T-cell (primary cell): ENCODE data around the gene ELOVL2. TPM values are rescaled to one million over a fixed set of nuclear protein-coding genes. Genes with fewer than 3 reads are reported as not detected.
"Not testable (repeated sequence)": the region's sequence is repeated elsewhere in the genome, so short reads cannot be mapped to it uniquely, and the experiment has no call there.

Source experiments
- ATAC-seq, 4 experiments: fragments of 200-7000 bp in 3 of 4; fragments of 150-1000 bp in 1 of 4; cut with Tn5 transposase; replicated peaks in 1 of 4; 1 replicate in 3 of 4; 2 replicates in 1 of 4; pipeline ENCODE4 v1.10.0; 2021; ENCODE audit warnings: moderate library complexity in 3 of 4, mild to moderate bottlenecking in 2 of 4, moderate number of reproducible peaks in 1 of 4
- CTCF ChIA-PET, 2 donors: fragments of 300-600 bp; sonication (Branson Sonifier 250); formaldehyde crosslinking; loops; one replicate each; lab custom pipeline; 2022; ENCODE audit warnings: antibody characterized with exemption in 2 of 2; lab: Charles Lee
- POLR2A ChIA-PET, 2 donors: fragments of 300-600 bp; sonication (Branson Sonifier 250); formaldehyde crosslinking; loops; one replicate each; lab custom pipeline; 2022; ENCODE audit warnings: antibody characterized with exemption in 2 of 2; lab: Charles Lee
- DNase-seq, 35 experiments: peaks; one replicate each; pipeline versions ENCODE4 v3.0.0 to v3.0.0-alpha.2; 2013 to 2023
- H3K27ac ChIP-seq: one replicate; pipeline ENCODE4 v1.5.1; 2013; ENCODE audit warnings: low read length
- H3K27me3 ChIP-seq, 2 experiments: replicated peaks in 1 of 2; 1 replicate in 1 of 2; 2 replicates in 1 of 2; pipeline versions ENCODE4 v1.6.1 to v1.7.0; 2013; ENCODE audit warnings: low read length in 1 of 2, mixed read lengths in 1 of 2; ENCODE audit not compliant: control insufficient read depth in 2 of 2, insufficient read depth in 2 of 2; ENCODE audit errors: extremely low read depth in 1 of 2
- H3K36me3 ChIP-seq, 2 donors: 1 replicate in 1 of 2; 2 replicates in 1 of 2; pipeline versions ENCODE4 v1.6.1 to v1.7.0; 2013; ENCODE audit warnings: low read length in 1 of 2; ENCODE audit not compliant: control insufficient read depth in 2 of 2, insufficient read depth in 1 of 2; ENCODE audit errors: extremely low read depth in 1 of 2
- H3K4me1 ChIP-seq, 2 experiments: 1 replicate in 1 of 2; 2 replicates in 1 of 2; pipeline versions ENCODE4 v1.6.1 to v1.7.0; 2013; ENCODE audit warnings: low read length in 2 of 2, mixed read lengths in 1 of 2; ENCODE audit not compliant: insufficient read depth in 2 of 2, control insufficient read depth in 1 of 2; ENCODE audit errors: extremely low read depth in 1 of 2
- H3K4me3 ChIP-seq, 2 donors: 1 replicate in 1 of 2; 2 replicates in 1 of 2; pipeline versions ENCODE4 v1.5.1 to v1.7.0; 2013; ENCODE audit warnings: mild to moderate bottlenecking in 2 of 2, low read length in 1 of 2, moderate library complexity in 1 of 2; ENCODE audit not compliant: control insufficient read depth in 1 of 2; ENCODE audit errors: extremely low read depth in 1 of 2
- H3K9me3 ChIP-seq: 2 replicates; pipeline ENCODE4 v1.7.0; 2013
- H3K27ac Mint-ChIP-seq, 2 donors: one replicate each; pipeline ENCODE4 v1.8.0; 2020 to 2021; ENCODE audit warnings: mild to moderate bottlenecking in 2 of 2, mixed read lengths in 2 of 2
- H3K27me3 Mint-ChIP-seq, 2 donors: one replicate each; pipeline ENCODE4 v1.8.0; 2021 to 2022; ENCODE audit warnings: mixed read lengths in 2 of 2
- H3K36me3 Mint-ChIP-seq: one replicate; pipeline ENCODE4 v1.8.0; 2021; ENCODE audit warnings: mixed read lengths
- H3K4me1 Mint-ChIP-seq, 3 donors: one replicate each; pipeline ENCODE4 v1.8.0; 2020 to 2022; ENCODE audit warnings: mixed read lengths in 3 of 3, mild to moderate bottlenecking in 1 of 3
- H3K4me3 Mint-ChIP-seq, 3 donors: one replicate each; pipeline ENCODE4 v1.8.0; 2020 to 2022; ENCODE audit warnings: mild to moderate bottlenecking in 3 of 3, mixed read lengths in 3 of 3, moderate library complexity in 3 of 3
- H3K9me3 Mint-ChIP-seq, 3 donors: one replicate each; pipeline ENCODE4 v1.8.0; 2020 to 2022; ENCODE audit warnings: mixed read lengths in 3 of 3
- WGBS: methylation state at CpG from one replicate; pipeline ENCODE4 v1.1.5; 2013; ENCODE audit warnings: missing lambda C conversion rate; ENCODE audit not compliant: insufficient coverage; 5-methylcytosine and 5-hydroxymethylcytosine counted together
- total RNA-seq, 35 experiments: library from RNA in 6 of 35; stranded (reverse) in 6 of 35; fragments of 120-200 nt in 1 of 35; gene quantifications; one replicate each; pipeline versions ENCODE4 v1.2.1 to v1.2.4 and lab custom pipeline; 2013 to 2026

The ELOVL2 gene
- total RNA-seq, 5 donors from 2014 or later (not counting 1 experiment from before 2014, with no cell fraction given) = 0.06 to 0.12 TPM; not detected in 3

- H3K4me1 ChIP-seq = no peaks in the 10 kb centered on the region
- ATAC-seq = no peak
- no peak overlapping the region for H3K4me3 ChIP-seq
- Mint-ChIP-seq H3K27me3 (peaks cover 12 to 19% of the 10 kb centered on the region in 2 donors), H3K9me3 (no peaks in the 10 kb centered on the region), H3K4me1 (no peaks in the 10 kb centered on the region), H3K27ac (no peak overlapping the region), H3K36me3 (no peaks in the 10 kb centered on the region), H3K4me3 (no peak overlapping the region)
- H3K27me3 ChIP-seq = peaks cover 0 to 3% of the 10 kb centered on the region in 2 experiments
- no peak overlapping the region for H3K27ac ChIP-seq
- 69% methylated on average over 3 of the region's 10 CpGs for WGBS
- ChIA-PET CTCF (no interaction called here), POLR2A (no interaction called here)
- H3K9me3 ChIP-seq = no peaks in the 10 kb centered on the region
- DNase-seq = no peak
- no peaks in the 10 kb centered on the region for H3K36me3 ChIP-seq
Measured at GRCh38 chr6:11007715-11008608, 36.1 kb downstream of the ELOVL2 start.

GRCh38 chr6:11006061-11006460, 38.0 kb downstream of the ELOVL2 start:
- Histone ChIP-seq H3K27ac (no peak overlapping the region), H3K27me3 (no peaks in the 10 kb centered on the region), H3K4me1 (no peaks in the 10 kb centered on the region), H3K36me3 (no peaks in the 10 kb centered on the region), H3K9me3 (no peaks in the 10 kb centered on the region), H3K4me3 (no peak overlapping the region)
- peaks cover 14 to 18% of the 10 kb centered on the region in 2 donors for H3K27me3 Mint-ChIP-seq
- ATAC-seq (no peak), DNase-seq (no peak)
- H3K4me1 Mint-ChIP-seq = no peaks in the 10 kb centered on the region
- H3K9me3 Mint-ChIP-seq = no peaks in the 10 kb centered on the region
- POLR2A ChIA-PET = no interaction called here
- CTCF ChIA-PET = no interaction called here
- 54% methylated on average over 2 of the region's 4 CpGs for WGBS
- no peaks in the 10 kb centered on the region for H3K36me3 Mint-ChIP-seq
- no peak overlapping the region for H3K27ac Mint-ChIP-seq
- H3K4me3 Mint-ChIP-seq = no peak overlapping the region

GRCh38 chr6:11003297-11003696, 40.8 kb downstream of the ELOVL2 start:
- CTCF ChIA-PET, POLR2A ChIA-PET, ATAC-seq, H3K4me1 Mint-ChIP-seq, H3K4me3 Mint-ChIP-seq, H3K36me3 Mint-ChIP-seq, H3K9me3 Mint-ChIP-seq, H3K9me3 ChIP-seq, H3K27ac ChIP-seq, H3K27ac Mint-ChIP-seq, H3K4me1 ChIP-seq, H3K36me3 ChIP-seq, H3K4me3 ChIP-seq, H3K27me3 ChIP-seq, DNase-seq: not testable (repeated sequence)
- WGBS = no CpG with 5 or more reads among the region's 5 CpGs
- peaks cover 9 to 13% of the 10 kb centered on the region in 2 donors for H3K27me3 Mint-ChIP-seq

- POLR2A ChIA-PET = no interaction called here
- Mint-ChIP-seq H3K27me3 (peaks cover 9 to 13% of the 10 kb centered on the region in 2 donors), H3K9me3 (no peaks in the 10 kb centered on the region)
Measured at GRCh38 chr6:11002176-11002575, 41.9 kb downstream of the ELOVL2 start.

GRCh38 chr6:10999994-11000393, 44.1 kb downstream of the ELOVL2 start:
- Mint-ChIP-seq H3K4me1 (no peaks in the 10 kb centered on the region), H3K27ac (no peak overlapping the region), H3K9me3 (no peaks in the 10 kb centered on the region), H3K27me3 (peaks cover 9 to 13% of the 10 kb centered on the region in 2 donors), H3K4me3 (no peak overlapping the region), H3K36me3 (no peaks in the 10 kb centered on the region)
- ATAC-seq (no peak), DNase-seq (no peak)
- Histone ChIP-seq H3K4me1 (no peaks in the 10 kb centered on the region), H3K9me3 (no peaks in the 10 kb centered on the region), H3K27me3 (no peaks in the 10 kb centered on the region), H3K4me3 (no peak overlapping the region), H3K36me3 (no peaks in the 10 kb centered on the region), H3K27ac (no peak overlapping the region)
- ChIA-PET CTCF (interaction anchor here in 1 of 2 donors (0.7 kb wide), 1 partner anchor 293 kb away, joined by 4 read pairs; no protein-coding TSS in a partner anchor), POLR2A (no interaction called here)
- no CpG with 5 or more reads among the region's 2 CpGs for WGBS

More at GRCh38 chr6:11002176-11002575, 41.9 kb downstream of the ELOVL2 start:
- ATAC-seq (no peak), DNase-seq (no peak)
- H3K36me3 Mint-ChIP-seq = no peaks in the 10 kb centered on the region
- H3K9me3 ChIP-seq = no peaks in the 10 kb centered on the region
- H3K27ac ChIP-seq = no peak overlapping the region
- WGBS = no CpG with 5 or more reads among the region's 2 CpGs
- no peaks in the 10 kb centered on the region for H3K36me3 ChIP-seq
- no peaks in the 10 kb centered on the region for H3K27me3 ChIP-seq
- H3K27ac Mint-ChIP-seq = no peak overlapping the region
- CTCF ChIA-PET = no interaction called here
- H3K4me1 ChIP-seq = no peaks in the 10 kb centered on the region
- no peaks in the 10 kb centered on the region for H3K4me1 Mint-ChIP-seq
- H3K4me3 ChIP-seq = no peak overlapping the region
- H3K4me3 Mint-ChIP-seq = no peak overlapping the region

- H3K27ac Mint-ChIP-seq = no peak overlapping the region
- CTCF ChIA-PET = interaction anchor here in 1 of 2 donors (0.6 kb wide), 1 partner anchor 9 kb away, joined by 6 read pairs; no protein-coding TSS in a partner anchor
- peaks cover 0 to 2% of the 10 kb centered on the region in 2 experiments for H3K27me3 ChIP-seq
- H3K4me1 Mint-ChIP-seq = no peaks in the 10 kb centered on the region
- H3K36me3 Mint-ChIP-seq = no peaks in the 10 kb centered on the region
- 61% methylated on average over 3 of the region's 4 CpGs for WGBS
- peaks cover 8 to 10% of the 10 kb centered on the region in 2 donors for H3K27me3 Mint-ChIP-seq
- no peaks in the 10 kb centered on the region for H3K4me1 ChIP-seq
- no peak for DNase-seq
- H3K27ac ChIP-seq = no peak overlapping the region
- no peaks in the 10 kb centered on the region for H3K36me3 ChIP-seq
- no peak overlapping the region for H3K4me3 Mint-ChIP-seq
- H3K9me3 ChIP-seq = no peaks in the 10 kb centered on the region
- ATAC-seq = no peak
- no peak overlapping the region for H3K4me3 ChIP-seq
- H3K9me3 Mint-ChIP-seq = no peaks in the 10 kb centered on the region
- POLR2A ChIA-PET = no interaction called here
Measured at GRCh38 chr6:10995114-10995707, 48.9 kb downstream of the ELOVL2 start.
